GM12872 (cell line): ENCODE data around the gene MYO1F.

Source experiments
- CTCF ChIP-seq: IDR thresholded peaks from 3 replicates; pipeline ENCODE4 v1.5.1; 2011; ENCODE audit warnings: low read depth, mild to moderate bottlenecking, low read length, moderate library complexity; ENCODE audit not compliant: insufficient read depth

The MYO1F gene

GRCh38 chr19:8510589-8511115, 66.6 kb downstream of the MYO1F start:
- TF ChIP-seq CTCF = no peak

GRCh38 chr19:8506402-8506957, 70.8 kb downstream of the MYO1F start:
- no peak for TF ChIP-seq CTCF

DNA sequence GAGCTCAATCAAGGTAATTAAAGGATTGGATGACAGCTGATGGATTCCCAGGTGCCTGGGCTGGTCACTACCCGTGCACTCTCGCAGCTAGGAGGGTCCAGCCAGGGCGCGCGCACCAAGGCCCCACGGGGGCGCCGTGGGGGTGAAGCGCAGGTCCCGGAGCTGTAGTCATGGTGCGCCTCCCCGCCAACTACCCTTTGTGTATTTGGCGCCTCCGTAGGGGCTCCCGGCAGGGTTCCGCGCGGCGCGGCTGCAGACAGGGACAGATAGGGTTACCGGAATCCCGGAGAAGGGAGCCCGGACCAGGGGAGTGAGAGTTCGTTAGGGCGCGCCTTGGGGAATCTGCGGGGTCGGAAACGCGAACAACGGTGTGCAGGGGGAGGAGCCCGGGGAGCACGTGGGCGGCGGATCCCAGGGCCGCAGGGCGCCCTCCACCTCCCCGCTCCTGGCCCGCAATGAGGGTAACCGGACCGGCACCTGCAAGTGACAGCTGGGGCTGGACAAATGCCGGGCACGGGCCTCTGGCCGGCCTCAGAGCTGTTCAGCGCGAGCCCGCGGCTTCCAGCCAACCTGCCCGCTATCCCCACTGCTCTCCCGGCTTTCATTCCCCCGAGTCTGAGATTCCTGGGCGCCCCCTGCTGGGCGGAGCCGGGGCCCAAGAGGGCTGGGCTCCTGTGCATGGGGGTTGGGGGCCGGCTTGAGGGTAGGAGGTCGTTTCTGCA, 71.4 kb downstream of the MYO1F start:
- TF ChIP-seq CTCF = peak; percentile 89

DNA sequence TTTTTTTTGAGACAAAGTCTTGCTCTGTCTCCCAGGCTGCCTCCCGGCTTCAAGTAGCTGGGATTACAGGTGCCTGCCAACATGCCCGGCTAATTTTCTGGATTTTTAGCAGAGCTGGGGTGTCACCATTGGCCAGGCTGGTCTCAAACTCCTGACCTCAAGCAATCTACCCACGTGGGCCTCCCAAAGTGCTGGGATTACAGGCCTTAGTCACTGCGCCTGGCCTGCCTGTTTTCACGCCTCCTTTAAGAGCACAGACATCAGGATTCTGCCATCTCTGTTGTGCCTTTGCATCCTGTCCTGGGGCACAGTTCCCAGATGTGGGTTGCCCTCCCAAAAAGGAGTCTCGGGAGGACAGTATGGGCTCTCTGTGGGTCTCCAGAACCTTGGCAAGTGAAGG, 72.3 kb downstream of the MYO1F start:
- TF ChIP-seq CTCF = no peak

DNA sequence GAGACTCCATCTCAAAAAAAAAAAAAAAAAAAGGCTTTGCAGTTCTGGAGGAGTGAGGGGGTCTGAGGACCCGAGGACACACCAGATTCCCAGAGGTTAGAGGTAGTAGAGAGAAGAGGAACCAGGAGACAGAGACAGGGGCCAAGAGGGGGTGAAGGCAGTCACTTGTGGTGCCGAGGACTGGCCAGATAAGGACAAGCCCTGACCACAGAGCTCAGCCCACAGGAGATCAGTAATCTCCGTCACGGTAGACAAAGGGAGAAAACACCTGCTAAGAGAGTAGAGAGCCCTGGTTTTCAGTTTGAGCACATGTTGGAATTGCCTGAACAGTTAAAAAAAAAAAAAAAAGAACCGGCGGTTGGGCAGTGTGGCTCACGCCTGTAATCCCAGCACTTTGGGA, 73.1 kb downstream of the MYO1F start:
- TF ChIP-seq CTCF = no peak

GRCh38 chr19:8503510-8503909, 73.7 kb downstream of the MYO1F start:
- TF ChIP-seq CTCF = no peak

GRCh38 chr19:8501981-8502380, 75.3 kb downstream of the MYO1F start:
- TF ChIP-seq CTCF = no peak
